PC-9 (cell line): Measurements from ENCODE around the gene PPP2R2C.

ENCODE experiments used
- CTCF ChIP-seq: fragments of 200-600 bp; sonication (generic); conservative IDR thresholded peaks from 2 replicates; pipeline ENCODE4 v1.6.1; 2017; ENCODE audit warnings: mixed run types, antibody characterized with exemption, mild to moderate bottlenecking, moderate library complexity
- EZH2 ChIP-seq: fragments of 200-600 bp; sonication (generic); IDR thresholded peaks from 2 replicates; pipeline ENCODE4 v1.8.0; 2017; ENCODE audit warnings: antibody characterized with exemption, low read depth

GRCh38 chr4:6329478-6330383, 142.7 kb downstream of the PPP2R2C start:
- TF ChIP-seq CTCF (no peak), EZH2 (no peak)
